HG03066 (cell line): Measurements from ENCODE around the gene MEMO1.
"Not testable (repeated sequence)": the region's sequence is repeated elsewhere in the genome, so short reads cannot be mapped to it uniquely, and the experiment has no call there.

Experiments
- ATAC-seq: cut with Tn5 transposase; IDR thresholded peaks from one replicate; pipeline ENCODE4 v1.9.1; 2021; ENCODE audit warnings: low read depth; ENCODE audit not compliant: unreplicated experiment

The MEMO1 gene

GRCh38 chr2:31958140-31958717 lies 52.6 kb downstream of the MEMO1 start:
- ATAC-seq = no peak

- peak; percentile 26 for ATAC-seq
Observed at GRCh38 chr2:31957354-31958139, 53.3 kb downstream of the MEMO1 start.

- peak; percentile 48 for ATAC-seq
Observed at GRCh38 chr2:31956934-31957333, 53.9 kb downstream of the MEMO1 start.

GRCh38 chr2:31956312-31956711 lies 54.5 kb downstream of the MEMO1 start:
- no peak for ATAC-seq

DNA sequence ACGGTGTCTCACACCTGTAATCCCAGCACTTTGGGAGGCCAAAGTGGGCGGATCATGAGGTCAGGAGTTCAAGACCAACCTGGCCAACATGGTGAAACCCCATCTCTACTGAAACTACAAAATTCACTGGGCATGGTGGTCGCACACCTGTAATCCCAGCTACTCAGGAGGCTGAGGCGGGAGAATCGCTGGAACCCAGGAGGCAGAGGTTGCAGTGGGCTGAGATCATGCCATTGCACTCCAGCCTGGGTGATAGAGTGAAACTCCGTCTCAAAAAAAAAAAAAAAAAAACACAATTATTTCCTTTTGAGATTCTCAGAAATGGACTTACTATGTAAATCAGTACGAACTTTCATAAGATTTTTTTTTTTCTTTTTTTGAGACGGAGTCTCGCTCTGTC lies 57.7 kb downstream of the MEMO1 start:
- not testable (repeated sequence) for ATAC-seq

GRCh38 chr2:31950946-31951562 lies 59.8 kb downstream of the MEMO1 start:
- ATAC-seq = no peak

- ATAC-seq = no peak
Observed at GRCh38 chr2:31947871-31948270, 62.9 kb downstream of the MEMO1 start.

DNA sequence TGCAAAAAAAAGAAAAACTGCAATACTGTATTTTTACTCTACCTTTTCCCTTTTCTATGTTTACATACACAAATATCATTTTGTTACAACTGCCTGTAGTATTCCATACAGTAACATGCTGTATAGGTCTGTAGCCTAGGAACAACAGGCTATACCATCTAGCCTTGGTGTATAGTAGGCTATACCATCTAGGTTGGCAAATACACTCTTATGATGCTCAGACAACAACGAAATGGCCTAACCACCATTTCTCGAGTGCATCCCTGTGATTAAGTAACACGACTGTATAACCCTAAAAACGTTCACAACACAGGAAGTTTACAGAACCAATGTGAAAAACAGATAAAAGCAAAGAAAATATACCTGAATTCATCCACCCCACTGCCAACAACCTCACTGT lies 64.0 kb downstream of the MEMO1 start:
- ATAC-seq = no peak

DNA sequence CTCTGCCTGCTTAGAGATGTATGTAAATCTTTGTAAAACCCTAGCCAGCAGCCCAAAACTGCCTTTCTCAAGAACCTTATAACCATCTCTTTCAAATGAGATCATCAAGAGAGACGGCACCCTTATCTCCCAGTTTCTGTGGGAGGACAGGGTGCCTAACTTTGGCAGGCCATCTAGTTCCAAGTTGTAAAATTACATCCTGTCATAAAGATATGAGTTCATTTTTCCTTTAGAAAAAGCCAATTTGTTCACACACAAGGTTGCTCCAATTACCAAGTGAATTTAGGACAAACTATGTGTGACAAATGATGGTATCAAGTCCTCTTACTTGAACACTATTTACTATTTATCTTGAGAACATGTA lies 65.3 kb downstream of the MEMO1 start:
- no peak for ATAC-seq

DNA sequence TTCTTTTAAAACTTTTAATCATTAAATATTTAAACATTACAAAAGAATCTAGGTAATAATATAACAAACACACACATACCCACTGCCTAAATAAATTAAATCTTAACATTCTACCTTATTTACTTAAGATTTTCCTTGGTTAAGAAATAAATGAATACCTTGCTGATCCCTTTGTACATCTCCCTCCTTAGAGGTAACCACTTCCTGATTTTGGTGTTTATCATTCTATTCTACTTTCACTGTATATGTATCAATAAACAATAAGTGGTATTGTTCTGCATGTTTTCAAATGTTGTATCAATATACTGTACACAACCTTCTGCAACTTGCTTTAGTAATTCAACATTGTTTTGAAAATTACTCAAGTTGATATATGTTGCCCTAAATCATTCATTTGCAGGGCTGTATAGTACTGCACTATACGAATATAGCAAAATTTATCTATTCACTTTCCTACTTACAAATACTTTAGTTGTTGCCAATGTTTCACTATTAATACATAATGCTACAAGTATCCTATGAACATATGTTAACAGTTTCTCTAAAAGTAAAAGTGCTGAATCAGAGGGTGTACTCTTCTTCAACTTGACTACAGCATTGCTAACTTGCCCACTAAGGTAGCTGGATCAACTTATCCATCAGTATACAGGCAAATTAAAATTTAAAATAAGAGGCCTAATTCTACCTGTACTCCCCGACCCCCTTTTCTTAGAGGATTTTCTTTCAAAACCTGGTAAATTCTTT lies 65.8 kb downstream of the MEMO1 start:
- no peak for ATAC-seq

- no peak for ATAC-seq
Observed at GRCh38 chr2:31943636-31944225, 67.1 kb downstream of the MEMO1 start.

DNA sequence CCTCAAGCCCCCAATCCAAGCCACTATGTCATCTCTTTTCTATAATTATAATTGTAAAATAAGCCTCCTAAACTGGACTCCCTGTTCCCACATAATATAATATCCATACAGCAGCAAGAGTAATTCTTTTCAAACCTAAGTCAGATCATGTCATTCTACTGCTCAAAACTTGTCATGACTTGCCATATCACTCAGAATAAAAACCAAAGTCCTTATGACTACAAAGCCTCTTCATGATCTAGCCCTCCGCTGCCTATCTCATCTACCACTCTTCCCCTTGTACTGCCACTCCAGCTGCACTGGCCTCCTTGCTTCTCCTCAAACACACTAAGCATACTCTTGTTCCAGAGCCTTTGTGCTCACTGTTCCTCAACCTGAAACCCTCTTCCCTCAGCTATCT lies 69.9 kb downstream of the MEMO1 start:
- ATAC-seq = no peak

DNA sequence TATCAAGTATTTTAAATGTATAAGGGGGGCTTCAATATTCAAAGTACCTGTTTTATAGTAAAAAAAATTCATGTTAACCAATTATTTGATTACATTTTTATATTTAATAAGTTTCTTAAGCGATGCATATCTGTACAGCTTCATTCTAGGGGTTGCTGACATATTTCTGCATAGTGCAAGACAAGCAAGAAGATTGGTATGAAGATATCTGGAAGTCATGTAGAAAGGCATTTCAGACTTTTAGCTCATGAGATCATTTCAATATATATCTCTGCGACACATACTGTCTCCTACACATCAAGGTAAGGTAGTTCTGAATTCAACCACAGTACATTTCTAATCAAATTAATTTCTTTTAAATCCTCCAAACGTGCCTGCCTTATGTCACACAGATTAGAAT lies 73.1 kb downstream of the MEMO1 start:
- ATAC-seq = no peak

GRCh38 chr2:31935370-31935769 lies 75.4 kb downstream of the MEMO1 start:
- ATAC-seq = no peak

GRCh38 chr2:31933066-31933465 lies 77.7 kb downstream of the MEMO1 start:
- ATAC-seq = no peak

DNA sequence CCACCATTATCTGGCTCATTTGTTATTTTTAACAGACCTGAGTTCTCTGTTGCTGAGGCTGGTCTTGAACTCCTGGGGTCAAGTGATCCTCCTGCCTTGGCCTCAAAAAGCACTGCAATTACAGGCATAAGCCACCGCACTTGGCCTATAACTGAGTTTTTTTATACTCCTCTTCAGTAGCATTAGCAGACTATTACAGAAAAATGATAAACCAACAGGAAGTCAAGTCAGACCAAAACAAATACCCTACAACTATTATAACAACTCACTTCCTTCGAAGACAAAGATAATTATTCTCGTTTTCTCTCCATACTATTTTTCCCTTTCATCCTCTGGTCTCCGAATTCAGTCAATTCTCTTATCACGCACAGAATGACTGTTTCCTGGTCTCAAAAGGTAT lies 78.2 kb downstream of the MEMO1 start:
- no peak for ATAC-seq

- ATAC-seq = no peak
Observed at GRCh38 chr2:31931916-31932315, 78.9 kb downstream of the MEMO1 start.

- ATAC-seq = no peak
Observed at GRCh38 chr2:31925517-31925916, 85.3 kb downstream of the MEMO1 start.

DNA sequence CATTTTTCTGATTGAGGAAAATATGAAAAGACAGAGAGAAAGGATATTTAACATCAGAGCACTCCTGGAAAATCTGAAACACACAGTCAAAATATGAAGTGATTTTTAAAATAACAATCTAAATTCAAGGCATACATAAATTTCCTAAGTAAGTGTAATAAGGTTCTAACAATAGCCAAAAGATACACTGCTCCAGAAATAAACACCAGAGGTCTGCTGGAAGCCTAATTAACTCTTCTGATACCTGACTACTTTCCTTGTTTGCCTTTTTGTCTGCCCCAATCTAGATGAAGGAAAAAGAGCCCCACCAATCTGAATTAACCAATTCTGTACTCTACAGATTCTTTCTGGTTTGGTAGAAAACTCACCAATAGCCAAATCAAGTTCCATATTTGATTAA lies 87.1 kb downstream of the MEMO1 start:
- no peak for ATAC-seq

DNA sequence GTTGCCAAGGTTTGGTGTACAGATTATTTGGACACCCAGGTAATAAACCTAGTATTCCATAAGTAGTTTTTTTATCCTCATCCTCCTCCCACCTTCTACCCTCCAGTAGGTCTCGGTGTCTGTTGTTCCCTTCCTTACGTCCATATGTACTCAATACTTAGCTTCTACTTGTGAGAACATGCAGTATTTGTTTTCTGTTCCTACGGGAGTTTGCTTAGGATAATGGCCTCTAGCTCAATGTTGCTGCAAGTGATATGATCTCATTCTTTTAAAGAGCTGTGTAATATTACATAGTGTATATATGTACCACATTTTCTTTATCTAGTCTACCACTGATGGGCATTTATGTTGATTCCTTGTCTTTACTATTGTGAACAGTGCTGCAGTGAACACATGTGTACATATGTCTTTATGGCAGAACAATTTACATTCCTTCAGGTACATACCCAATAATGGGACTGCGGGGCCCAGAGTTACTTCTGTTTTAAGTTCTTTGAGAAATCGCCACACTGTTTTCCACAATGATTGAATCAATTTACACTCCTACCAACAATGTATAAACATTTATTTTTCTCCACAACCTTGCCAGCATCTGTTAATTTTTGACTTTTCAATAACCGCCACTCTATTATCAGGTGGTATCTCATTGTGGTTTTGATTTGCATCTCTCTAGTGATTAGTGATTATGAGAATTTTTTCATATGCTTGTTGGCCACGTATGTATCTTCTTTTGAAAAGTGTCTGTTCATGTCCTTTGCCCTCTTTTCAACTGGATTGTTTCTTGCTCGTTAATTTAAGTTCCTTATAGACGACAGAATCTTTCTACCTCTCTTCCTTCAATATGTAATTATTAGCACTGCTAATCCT lies 88.0 kb downstream of the MEMO1 start:
- ATAC-seq = no peak
